Caco-2 (cell line): Measurements from ENCODE around the gene LIPH. TPM values are rescaled to one million over a fixed set of nuclear protein-coding genes. Genes with fewer than 3 reads are reported as not detected.
"Not testable (repeated sequence)": the region's sequence is repeated elsewhere in the genome, so short reads cannot be mapped to it uniquely, and the experiment has no call there.

Experiments
- BruUV-seq: library from RNA; stranded (reverse); fragments of 400-500 nt; replicated peaks from 2 replicates; lab custom pipeline; 2021; lab: Mats Ljungman, UMichigan
- CTCF ChIA-PET: fragments of 300-600 bp; sonication (Branson Sonifier 250); formaldehyde crosslinking; loops from one replicate; lab custom pipeline; 2022; ENCODE audit warnings: antibody characterized with exemption; lab: Charles Lee
- POLR2A ChIA-PET: fragments of 300-600 bp; sonication (Branson Sonifier 250); formaldehyde crosslinking; loops from one replicate; lab custom pipeline; 2022; ENCODE audit warnings: antibody characterized with exemption; lab: Charles Lee
- DNase-seq, 2 experiments: peaks; one replicate each; pipeline versions ENCODE4 v3.0.0 to v3.0.0-alpha.2; 2020 to 2022
- H3K27me3 ChIP-seq: replicated peaks from 2 replicates; pipeline ENCODE4 v1.6.0; 2011; ENCODE audit warnings: low read length; ENCODE audit not compliant: control insufficient read depth, insufficient read depth
- H3K36me3 ChIP-seq: 2 replicates; pipeline ENCODE4 v1.5.1; 2011; ENCODE audit warnings: low read length; ENCODE audit not compliant: control insufficient read depth, insufficient read depth
- H3K4me1 ChIP-seq: fragments of 250-450 bp; sonication (Bioruptor Pico); 2 replicates; pipeline ENCODE4 v1.5.1; 2020; ENCODE audit warnings: mild to moderate bottlenecking
- H3K4me3 ChIP-seq: 2 replicates; pipeline ENCODE4 v1.5.1; 2011; ENCODE audit warnings: low read depth, mild to moderate bottlenecking, control low read depth, low read length
- H3K9me3 ChIP-seq: fragments of 250-450 bp; sonication (Bioruptor Pico); 2 replicates; pipeline ENCODE4 v1.5.1; 2020; ENCODE audit warnings: mild to moderate bottlenecking, moderate library complexity
- H3K27ac Mint-ChIP-seq: one replicate; pipeline ENCODE4 v1.8.0; 2022; ENCODE audit warnings: mixed read lengths; ENCODE audit not compliant: unreplicated experiment
- H3K27me3 Mint-ChIP-seq: one replicate; pipeline ENCODE4 v1.8.0; 2022; ENCODE audit warnings: mixed read lengths; ENCODE audit not compliant: insufficient read depth, unreplicated experiment
- H3K36me3 Mint-ChIP-seq: one replicate; pipeline ENCODE4 v1.8.0; 2022; ENCODE audit warnings: mild to moderate bottlenecking, mixed read lengths; ENCODE audit not compliant: insufficient read depth, unreplicated experiment
- H3K4me1 Mint-ChIP-seq: one replicate; pipeline ENCODE4 v1.8.0; 2022; ENCODE audit warnings: low read depth, mixed read lengths; ENCODE audit not compliant: unreplicated experiment
- H3K4me3 Mint-ChIP-seq: one replicate; pipeline ENCODE4 v1.8.0; 2022; ENCODE audit warnings: mild to moderate bottlenecking, moderate library complexity, mixed read lengths; ENCODE audit not compliant: unreplicated experiment
- H3K9me3 Mint-ChIP-seq: one replicate; pipeline ENCODE4 v1.8.0; 2022; ENCODE audit warnings: mixed read lengths; ENCODE audit not compliant: unreplicated experiment
- intact Hi-C: fragments of 100-400 bp; cut with micrococcal nuclease; formaldehyde crosslinking; loops from one replicate; pipeline ENCODE4 v1.10.0; 2022; ENCODE audit not compliant: unreplicated experiment
- total RNA-seq: library from RNA; stranded (reverse); gene quantifications from 2 replicates; pipeline ENCODE4 v1.2.3, GENCODE V29; 2022
- TF ChIP-seq, protein P1 (sequence below), 2 experiments: fragments of 200-600 bp in 1 of 2; IDR thresholded peaks; 1 replicate in 1 of 2; 2 replicates in 1 of 2; pipeline versions ENCODE4 v1.5.1 to v1.8.0; 2011 to 2022; ENCODE audit warnings: antibody characterized with exemption in 1 of 2, control low read depth in 1 of 2, inconsistent platforms in 1 of 2, low read depth in 1 of 2, low read length in 1 of 2, mild to moderate bottlenecking in 1 of 2, moderate library complexity in 1 of 2; ENCODE audit not compliant: insufficient read depth in 1 of 2, severe bottlenecking in 1 of 2, unreplicated experiment in 1 of 2

Gene LIPH
- total RNA-seq, 1 experiment from 2014 or later = 6.1 TPM

- Mint-ChIP-seq H3K4me3 (no peak overlapping the region), H3K27ac (no peak overlapping the region), H3K36me3 (peaks cover 26% of the 10 kb centered on the region), H3K27me3 (no peaks in the 10 kb centered on the region), H3K4me1 (peaks cover 14% of the 10 kb centered on the region), H3K9me3 (no peaks in the 10 kb centered on the region)
- no peaks in the 10 kb centered on the region for H3K9me3 ChIP-seq
- peaks cover 10% of the 10 kb centered on the region for H3K4me1 ChIP-seq
- no peak for DNase-seq
- no peak overlapping the region for H3K4me3 ChIP-seq
- ChIA-PET POLR2A (no interaction called here), CTCF (no interaction called here)
- TF ChIP-seq, protein P1, sequence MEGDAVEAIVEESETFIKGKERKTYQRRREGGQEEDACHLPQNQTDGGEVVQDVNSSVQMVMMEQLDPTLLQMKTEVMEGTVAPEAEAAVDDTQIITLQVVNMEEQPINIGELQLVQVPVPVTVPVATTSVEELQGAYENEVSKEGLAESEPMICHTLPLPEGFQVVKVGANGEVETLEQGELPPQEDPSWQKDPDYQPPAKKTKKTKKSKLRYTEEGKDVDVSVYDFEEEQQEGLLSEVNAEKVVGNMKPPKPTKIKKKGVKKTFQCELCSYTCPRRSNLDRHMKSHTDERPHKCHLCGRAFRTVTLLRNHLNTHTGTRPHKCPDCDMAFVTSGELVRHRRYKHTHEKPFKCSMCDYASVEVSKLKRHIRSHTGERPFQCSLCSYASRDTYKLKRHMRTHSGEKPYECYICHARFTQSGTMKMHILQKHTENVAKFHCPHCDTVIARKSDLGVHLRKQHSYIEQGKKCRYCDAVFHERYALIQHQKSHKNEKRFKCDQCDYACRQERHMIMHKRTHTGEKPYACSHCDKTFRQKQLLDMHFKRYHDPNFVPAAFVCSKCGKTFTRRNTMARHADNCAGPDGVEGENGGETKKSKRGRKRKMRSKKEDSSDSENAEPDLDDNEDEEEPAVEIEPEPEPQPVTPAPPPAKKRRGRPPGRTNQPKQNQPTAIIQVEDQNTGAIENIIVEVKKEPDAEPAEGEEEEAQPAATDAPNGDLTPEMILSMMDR (IDR thresholded peaks at IDR 0.05; ENCODE audit: insufficient read depth in 1 of 2, low read depth in 1 of 2, low read length in 1 of 2, severe bottlenecking in 1 of 2, unreplicated experiment in 1 of 2) = no peak
- no peaks in the 10 kb centered on the region for H3K27me3 ChIP-seq
- intact Hi-C loops = no loop called here
- H3K36me3 ChIP-seq = no peaks in the 10 kb centered on the region; the same call in 1 of the 2 replicates
- no TSS peak for BruUV-seq
These were observed 68.1 kb downstream of the LIPH start for GRCh38 chr3:185484296-185484695.

DNA sequence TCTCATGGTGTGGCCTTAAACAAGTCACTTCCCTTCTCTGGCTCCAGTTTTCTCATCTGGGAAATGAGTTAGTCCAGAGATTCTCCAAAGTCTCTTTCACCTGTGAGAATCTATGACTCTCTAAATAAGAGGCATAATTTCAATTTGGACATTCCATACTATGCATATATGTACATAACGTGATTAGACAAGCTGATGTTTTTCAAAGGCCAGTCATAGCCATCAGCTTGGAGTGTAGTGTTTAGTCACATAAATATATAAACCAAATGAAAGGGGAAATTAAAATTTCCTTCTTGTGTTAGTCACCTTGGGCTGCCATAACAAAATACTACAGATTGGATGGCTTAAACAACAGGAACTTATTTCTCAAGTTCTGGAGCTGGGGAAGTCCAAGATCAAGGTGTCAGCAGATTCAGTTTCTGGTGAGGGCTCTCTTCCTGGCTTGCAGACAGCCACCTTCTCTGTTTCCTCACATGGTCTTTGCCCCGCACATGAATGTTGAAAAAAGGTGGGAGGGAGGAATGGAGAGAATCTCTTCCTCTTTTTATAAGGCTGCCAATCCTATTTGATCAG, 72.9 kb downstream of the LIPH start:
- intact Hi-C loops = no loop called here
- Histone ChIP-seq H3K9me3 (no peaks in the 10 kb centered on the region), H3K36me3 (no peaks in the 10 kb centered on the region; the same call in none of the 2 replicates), H3K4me1 (no peaks in the 10 kb centered on the region), H3K27me3 (no peaks in the 10 kb centered on the region), H3K4me3 (no peak overlapping the region)
- Mint-ChIP-seq H3K27me3 (no peaks in the 10 kb centered on the region), H3K4me1 (no peaks in the 10 kb centered on the region), H3K36me3 (no peaks in the 10 kb centered on the region), H3K4me3 (no peak overlapping the region), H3K27ac (no peak overlapping the region), H3K9me3 (no peaks in the 10 kb centered on the region)
- TF ChIP-seq, protein P1 (IDR thresholded peaks at IDR 0.05; ENCODE audit: insufficient read depth in 1 of 2, low read depth in 1 of 2, low read length in 1 of 2, severe bottlenecking in 1 of 2, unreplicated experiment in 1 of 2) = no peak
- no peak for DNase-seq
- no TSS peak for BruUV-seq
- POLR2A ChIA-PET = no interaction called here
- CTCF ChIA-PET = no interaction called here

DNA sequence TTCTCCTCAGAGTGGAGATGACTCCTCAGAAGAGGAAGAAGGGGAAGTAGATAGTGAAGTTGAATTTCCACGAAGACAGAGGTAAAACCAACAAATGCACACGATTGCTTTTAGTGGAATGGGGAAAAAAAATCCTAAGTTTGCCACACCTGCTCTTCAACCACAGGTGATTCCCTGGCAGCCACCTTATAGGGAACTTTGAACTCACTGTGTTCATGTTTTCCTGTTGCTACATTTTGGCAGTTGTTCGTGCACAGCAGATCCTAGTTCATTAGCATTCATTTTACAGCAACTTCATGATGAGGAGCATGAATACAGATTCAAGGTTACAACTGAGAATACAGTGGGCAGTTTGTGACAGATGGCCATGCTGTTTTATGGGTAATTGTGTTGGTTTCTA, 75.1 kb downstream of the LIPH start:
- Mint-ChIP-seq H3K27ac (no peak overlapping the region), H3K4me1 (no peaks in the 10 kb centered on the region), H3K4me3 (no peak overlapping the region), H3K27me3 (no peaks in the 10 kb centered on the region), H3K36me3 (no peaks in the 10 kb centered on the region), H3K9me3 (no peaks in the 10 kb centered on the region)
- Histone ChIP-seq H3K27me3 (no peaks in the 10 kb centered on the region), H3K4me1 (no peaks in the 10 kb centered on the region), H3K4me3 (no peak overlapping the region), H3K9me3 (no peaks in the 10 kb centered on the region), H3K36me3 (no peaks in the 10 kb centered on the region; the same call in none of the 2 replicates)
- no peak for DNase-seq
- TF ChIP-seq, protein P1 (IDR thresholded peaks at IDR 0.05; ENCODE audit: insufficient read depth in 1 of 2, low read depth in 1 of 2, low read length in 1 of 2, severe bottlenecking in 1 of 2, unreplicated experiment in 1 of 2) = no peak
- intact Hi-C loops = no loop called here
- ChIA-PET POLR2A (no interaction called here), CTCF (no interaction called here)
- no TSS peak for BruUV-seq

DNA sequence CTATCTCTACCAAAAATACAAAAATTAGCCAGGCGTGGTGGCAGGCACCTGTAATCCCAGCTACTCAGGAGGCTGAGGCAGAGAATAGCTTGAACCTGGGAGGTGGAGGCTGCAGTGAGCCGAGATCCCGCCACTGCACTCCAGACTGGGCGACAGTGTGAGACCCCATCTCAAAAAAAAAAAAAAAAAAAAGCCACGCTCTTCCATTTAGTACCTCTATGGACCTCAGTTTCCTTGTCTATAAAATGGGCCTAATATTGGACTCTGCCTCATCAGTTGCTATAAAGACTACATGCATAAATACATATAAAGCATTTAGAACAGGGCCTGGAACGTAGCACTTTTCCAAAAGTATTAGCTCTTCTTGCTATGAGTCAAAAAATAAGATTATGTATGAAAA, 77.5 kb downstream of the LIPH start:
- H3K27ac Mint-ChIP-seq, CTCF ChIA-PET, H3K36me3 ChIP-seq, H3K36me3 Mint-ChIP-seq, H3K4me3 Mint-ChIP-seq, H3K9me3 ChIP-seq, H3K27me3 Mint-ChIP-seq, H3K4me3 ChIP-seq, H3K4me1 Mint-ChIP-seq, intact Hi-C loops, H3K9me3 Mint-ChIP-seq, DNase-seq, H3K4me1 ChIP-seq, POLR2A ChIA-PET, H3K27me3 ChIP-seq, BruUV-seq: not testable (repeated sequence)
